ENCODE data around the gene PPFIBP1.
"Not testable (repeated sequence)": the region's sequence is repeated elsewhere in the genome, so short reads cannot be mapped to it uniquely, and the experiment has no call there.

Gene PPFIBP1

DNA sequence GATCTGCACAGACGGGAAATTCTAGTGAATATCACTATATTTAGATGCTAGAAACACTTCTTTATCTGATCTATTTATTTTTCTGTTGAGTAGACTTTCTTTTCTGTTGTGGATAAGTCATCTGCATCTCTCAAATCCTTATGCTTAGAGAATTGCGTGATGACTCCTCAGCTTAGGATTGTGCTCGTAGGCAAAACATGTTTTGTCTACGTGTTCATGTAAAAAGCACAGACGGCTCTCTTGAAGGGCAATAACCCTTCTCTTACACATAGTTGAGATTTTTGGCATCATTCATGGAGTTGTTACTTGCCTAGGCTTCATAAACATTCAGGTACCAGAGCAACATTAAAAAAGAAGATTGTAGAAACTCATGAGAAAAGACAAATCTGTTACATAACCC lies 18.6 kb downstream of the PPFIBP1 start:
- H3K4me3 ChIP-seq (ENCODE audit: low read depth, low read length) = no peak overlapping the region
- no peak overlapping the region for H3K27ac ChIP-seq
- TF ChIP-seq, protein P1, sequence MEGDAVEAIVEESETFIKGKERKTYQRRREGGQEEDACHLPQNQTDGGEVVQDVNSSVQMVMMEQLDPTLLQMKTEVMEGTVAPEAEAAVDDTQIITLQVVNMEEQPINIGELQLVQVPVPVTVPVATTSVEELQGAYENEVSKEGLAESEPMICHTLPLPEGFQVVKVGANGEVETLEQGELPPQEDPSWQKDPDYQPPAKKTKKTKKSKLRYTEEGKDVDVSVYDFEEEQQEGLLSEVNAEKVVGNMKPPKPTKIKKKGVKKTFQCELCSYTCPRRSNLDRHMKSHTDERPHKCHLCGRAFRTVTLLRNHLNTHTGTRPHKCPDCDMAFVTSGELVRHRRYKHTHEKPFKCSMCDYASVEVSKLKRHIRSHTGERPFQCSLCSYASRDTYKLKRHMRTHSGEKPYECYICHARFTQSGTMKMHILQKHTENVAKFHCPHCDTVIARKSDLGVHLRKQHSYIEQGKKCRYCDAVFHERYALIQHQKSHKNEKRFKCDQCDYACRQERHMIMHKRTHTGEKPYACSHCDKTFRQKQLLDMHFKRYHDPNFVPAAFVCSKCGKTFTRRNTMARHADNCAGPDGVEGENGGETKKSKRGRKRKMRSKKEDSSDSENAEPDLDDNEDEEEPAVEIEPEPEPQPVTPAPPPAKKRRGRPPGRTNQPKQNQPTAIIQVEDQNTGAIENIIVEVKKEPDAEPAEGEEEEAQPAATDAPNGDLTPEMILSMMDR (IDR thresholded peaks at IDR 0.05) = no peak
- no peak overlapping the region for H3K9ac ChIP-seq
- no peak overlapping the region for H2AFZ ChIP-seq
- H3K9me3 ChIP-seq (ENCODE audit: control insufficient read depth, low read length) = no peaks in the 10 kb centered on the region
- peaks cover 7% of the 10 kb centered on the region for H3K79me2 ChIP-seq
- peak overlapping the region; percentile 15 for H3K4me2 ChIP-seq (ENCODE audit: low read length)
- no peaks in the 10 kb centered on the region for H3K27me3 ChIP-seq (ENCODE audit: control insufficient read depth, insufficient read depth, low read length)
- peaks cover 5% of the 10 kb centered on the region for H3K4me1 ChIP-seq
- no peaks in the 10 kb centered on the region for H3K36me3 ChIP-seq (ENCODE audit: control insufficient read depth, insufficient read depth, low read length)

DNA sequence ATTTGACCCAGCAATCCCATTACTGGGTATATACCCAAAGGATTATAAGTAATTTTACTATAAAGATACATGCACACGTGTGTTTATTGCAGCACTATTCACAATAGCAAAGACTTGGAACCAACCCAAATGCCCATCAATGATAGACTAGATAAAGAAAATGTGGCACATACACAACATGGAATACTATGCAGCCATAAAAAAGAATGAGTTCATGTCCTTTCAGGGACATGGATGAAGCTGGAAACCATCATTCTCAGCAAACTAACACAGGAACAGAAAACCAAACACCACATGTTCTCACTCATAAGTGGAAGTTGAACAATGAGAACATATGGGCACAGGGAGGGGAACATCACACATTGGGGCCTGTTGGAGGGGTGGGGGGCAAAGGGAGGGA lies 20.9 kb downstream of the PPFIBP1 start:
- H3K4me1 ChIP-seq; H3K36me3 ChIP-seq (ENCODE audit: control insufficient read depth, insufficient read depth, low read length); H3K4me3 ChIP-seq (ENCODE audit: low read depth, low read length); H3K27me3 ChIP-seq (ENCODE audit: control insufficient read depth, insufficient read depth, low read length); H3K9me3 ChIP-seq (ENCODE audit: control insufficient read depth, low read length); H3K4me2 ChIP-seq (ENCODE audit: low read length); H3K9ac ChIP-seq; H3K27ac ChIP-seq; H2AFZ ChIP-seq; H3K79me2 ChIP-seq: not testable (repeated sequence)

DNA sequence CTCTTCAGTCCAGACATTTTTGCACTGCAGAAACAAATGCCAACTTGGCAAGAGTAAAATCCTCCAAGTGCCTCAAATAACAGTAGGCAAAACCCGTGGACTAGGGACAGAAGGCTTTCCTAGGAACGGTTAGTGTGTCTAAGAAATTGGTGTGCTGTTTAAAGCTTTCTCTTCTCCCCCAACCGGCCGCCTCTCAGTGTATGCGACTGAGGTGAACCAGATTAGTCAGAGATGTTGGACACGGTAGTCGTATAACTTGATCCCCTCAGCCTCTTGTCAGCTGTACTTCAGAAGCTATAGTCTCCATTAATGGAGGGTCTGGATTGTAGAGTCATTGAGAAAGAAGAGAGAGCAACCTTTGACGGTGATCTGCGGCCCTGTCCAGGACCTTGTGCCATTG lies 21.7 kb downstream of the PPFIBP1 start:
- H3K27ac ChIP-seq = no peak overlapping the region
- no peaks in the 10 kb centered on the region for H3K27me3 ChIP-seq (ENCODE audit: control insufficient read depth, insufficient read depth, low read length)
- no peaks in the 10 kb centered on the region for H3K9me3 ChIP-seq (ENCODE audit: control insufficient read depth, low read length)
- peaks cover 10% of the 10 kb centered on the region for H3K79me2 ChIP-seq
- H3K4me2 ChIP-seq (ENCODE audit: low read length) = no peak overlapping the region
- no peak overlapping the region for H3K4me3 ChIP-seq (ENCODE audit: low read depth, low read length)
- TF ChIP-seq, protein P1 (IDR thresholded peaks at IDR 0.05) = no peak
- no peaks in the 10 kb centered on the region for H3K36me3 ChIP-seq (ENCODE audit: control insufficient read depth, insufficient read depth, low read length)
- peaks cover 12% of the 10 kb centered on the region for H3K4me1 ChIP-seq
- no peak overlapping the region for H3K9ac ChIP-seq
- H2AFZ ChIP-seq = no peak overlapping the region

DNA sequence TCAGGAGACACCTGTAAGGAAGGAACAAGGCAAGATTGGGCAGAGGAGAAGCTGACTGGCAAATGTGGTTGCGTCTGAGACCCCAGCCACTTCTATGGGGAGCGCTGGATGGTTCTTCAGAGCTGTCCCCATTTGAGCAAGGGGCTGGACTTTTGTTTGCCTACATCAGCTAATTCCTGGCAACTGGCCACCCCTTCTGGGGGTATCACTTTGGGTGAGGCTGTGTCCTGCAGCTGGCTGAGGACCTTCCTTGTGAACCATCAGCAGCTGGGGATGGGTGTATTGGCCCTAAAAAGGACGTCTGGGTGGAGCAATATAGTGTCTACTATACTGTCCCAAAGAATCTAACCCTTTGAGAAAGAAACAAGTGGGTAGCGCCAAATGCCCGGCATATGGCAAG lies 23.6 kb downstream of the PPFIBP1 start:
- Histone ChIP-seq H3K9me3 (ENCODE audit: control insufficient read depth, low read length) (no peaks in the 10 kb centered on the region), H2AFZ (no peak overlapping the region), H3K27ac (no peak overlapping the region), H3K4me3 (ENCODE audit: low read depth, low read length) (no peak overlapping the region), H3K4me1 (peaks cover 12% of the 10 kb centered on the region), H3K79me2 (peaks cover 12% of the 10 kb centered on the region), H3K9ac (no peak overlapping the region), H3K4me2 (ENCODE audit: low read length) (no peak overlapping the region), H3K27me3 (ENCODE audit: control insufficient read depth, insufficient read depth, low read length) (no peaks in the 10 kb centered on the region), H3K36me3 (ENCODE audit: control insufficient read depth, insufficient read depth, low read length) (no peaks in the 10 kb centered on the region)
- TF ChIP-seq, protein P1 (IDR thresholded peaks at IDR 0.05) = no peak

DNA sequence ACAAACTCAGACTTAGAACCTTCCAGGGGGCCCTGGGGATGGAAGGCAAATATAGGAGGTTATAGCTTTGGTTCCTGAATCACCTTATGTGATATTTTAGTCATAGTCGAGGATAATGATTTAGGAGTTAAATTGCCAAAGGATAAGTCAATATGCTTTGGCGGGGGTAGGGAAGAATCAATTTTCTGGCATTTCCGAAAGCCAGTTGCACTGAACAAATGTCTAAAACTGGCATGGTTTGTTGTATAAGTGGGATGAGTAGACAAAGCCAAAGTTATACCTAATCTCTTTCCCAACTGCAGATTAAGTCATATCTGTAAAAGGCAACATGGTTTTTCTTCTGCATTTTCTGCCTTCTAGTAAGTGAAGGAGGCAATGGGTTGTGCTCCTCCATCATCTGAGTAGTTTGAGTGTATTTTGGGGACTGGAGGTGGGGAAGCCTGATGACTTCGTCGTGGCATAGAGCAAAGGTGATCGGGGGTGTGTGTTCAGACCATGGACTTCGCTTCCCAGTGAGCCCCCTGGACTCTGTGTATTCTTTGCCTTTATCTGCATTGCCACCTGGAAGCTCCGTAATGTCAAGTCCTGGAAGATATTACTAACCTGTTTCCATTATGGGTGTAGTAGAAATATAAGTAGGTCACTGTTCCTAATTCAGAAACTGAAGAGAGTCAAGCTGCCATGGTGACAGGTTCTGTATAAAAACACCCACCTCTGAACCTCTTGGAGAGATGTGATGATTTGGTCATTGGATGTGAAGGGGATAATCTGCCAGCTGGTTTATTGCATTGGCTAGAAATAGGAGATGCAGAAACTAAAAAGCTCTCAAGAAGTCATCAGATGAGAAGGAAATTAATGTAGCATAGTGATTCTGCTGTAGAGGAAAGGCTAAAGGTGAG lies 24.5 kb downstream of the PPFIBP1 start:
- no peak overlapping the region for H3K9ac ChIP-seq
- no peaks in the 10 kb centered on the region for H3K36me3 ChIP-seq (ENCODE audit: control insufficient read depth, insufficient read depth, low read length)
- no peak overlapping the region for H3K27ac ChIP-seq
- no peak overlapping the region for H3K4me3 ChIP-seq (ENCODE audit: low read depth, low read length)
- no peaks in the 10 kb centered on the region for H3K9me3 ChIP-seq (ENCODE audit: control insufficient read depth, low read length)
- H3K4me2 ChIP-seq (ENCODE audit: low read length) = no peak overlapping the region
- no peak overlapping the region for H2AFZ ChIP-seq
- TF ChIP-seq, protein P1 (IDR thresholded peaks at IDR 0.05) = no peak
- no peaks in the 10 kb centered on the region for H3K27me3 ChIP-seq (ENCODE audit: control insufficient read depth, insufficient read depth, low read length)
- H3K4me1 ChIP-seq = peaks cover 12% of the 10 kb centered on the region
- H3K79me2 ChIP-seq = peaks cover 12% of the 10 kb centered on the region
